ENCODE data around the gene LRRC4B.

The LRRC4B gene

DNA sequence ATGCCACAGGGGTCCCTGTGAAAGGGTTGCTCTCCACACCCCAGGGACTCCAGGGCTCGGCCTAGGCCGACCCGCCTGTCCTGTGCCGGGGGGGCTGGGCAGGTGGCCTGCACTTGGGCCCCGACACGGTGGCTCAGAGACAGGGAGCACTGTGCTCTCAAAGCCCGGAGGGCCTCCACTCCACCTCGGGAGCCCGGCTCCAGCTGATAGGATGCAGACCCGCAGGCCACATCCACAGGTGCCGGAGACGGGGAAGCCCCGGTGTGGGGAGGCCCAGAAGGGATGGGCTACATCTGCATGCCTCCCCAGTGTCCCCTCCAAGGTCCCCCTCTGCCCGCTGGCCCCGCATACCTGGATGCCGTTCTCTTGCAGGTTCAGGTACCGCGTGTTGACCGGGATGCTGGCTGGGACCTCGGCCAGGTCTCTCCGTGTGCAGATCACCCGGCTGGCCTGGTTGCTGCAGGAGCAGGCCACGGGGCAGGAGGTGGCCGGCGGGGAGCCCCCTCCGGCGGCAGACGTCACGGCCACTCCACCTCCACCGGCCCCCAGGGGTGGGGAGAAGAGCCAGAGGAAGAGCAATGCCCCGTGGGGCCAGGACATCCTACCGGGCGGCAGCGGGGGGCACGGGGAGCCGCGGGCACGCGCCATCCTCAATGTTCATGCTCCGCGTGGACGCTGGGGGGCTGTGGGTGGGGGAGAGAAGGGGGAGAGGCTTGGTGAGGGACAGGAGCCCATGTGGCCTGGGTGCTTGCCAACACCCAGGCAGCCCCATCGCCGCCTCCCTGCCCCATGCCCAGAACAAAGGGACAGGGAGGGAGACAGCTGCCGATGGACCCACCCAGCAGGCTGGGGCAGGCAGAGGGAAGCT lies 19.8 kb downstream of the LRRC4B start:
- ChIA-PET CTCF (interaction anchor here (0.6 to 2.9 kb wide), 2 partner anchors 11 to 218 kb away, joined by 5 to 19 read pairs; no protein-coding TSS in a partner anchor), POLR2A (ENCODE audit: low non-redundant PET) (no interaction called here)
- H3K27ac ChIP-seq: no peak overlapping the region
- TF ChIP-seq, protein P1, sequence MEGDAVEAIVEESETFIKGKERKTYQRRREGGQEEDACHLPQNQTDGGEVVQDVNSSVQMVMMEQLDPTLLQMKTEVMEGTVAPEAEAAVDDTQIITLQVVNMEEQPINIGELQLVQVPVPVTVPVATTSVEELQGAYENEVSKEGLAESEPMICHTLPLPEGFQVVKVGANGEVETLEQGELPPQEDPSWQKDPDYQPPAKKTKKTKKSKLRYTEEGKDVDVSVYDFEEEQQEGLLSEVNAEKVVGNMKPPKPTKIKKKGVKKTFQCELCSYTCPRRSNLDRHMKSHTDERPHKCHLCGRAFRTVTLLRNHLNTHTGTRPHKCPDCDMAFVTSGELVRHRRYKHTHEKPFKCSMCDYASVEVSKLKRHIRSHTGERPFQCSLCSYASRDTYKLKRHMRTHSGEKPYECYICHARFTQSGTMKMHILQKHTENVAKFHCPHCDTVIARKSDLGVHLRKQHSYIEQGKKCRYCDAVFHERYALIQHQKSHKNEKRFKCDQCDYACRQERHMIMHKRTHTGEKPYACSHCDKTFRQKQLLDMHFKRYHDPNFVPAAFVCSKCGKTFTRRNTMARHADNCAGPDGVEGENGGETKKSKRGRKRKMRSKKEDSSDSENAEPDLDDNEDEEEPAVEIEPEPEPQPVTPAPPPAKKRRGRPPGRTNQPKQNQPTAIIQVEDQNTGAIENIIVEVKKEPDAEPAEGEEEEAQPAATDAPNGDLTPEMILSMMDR (conservative IDR thresholded peaks at IDR 0.05; ENCODE audit: low read depth): no peak
- DNase-seq (ENCODE audit: low spot score): no peak

DNA sequence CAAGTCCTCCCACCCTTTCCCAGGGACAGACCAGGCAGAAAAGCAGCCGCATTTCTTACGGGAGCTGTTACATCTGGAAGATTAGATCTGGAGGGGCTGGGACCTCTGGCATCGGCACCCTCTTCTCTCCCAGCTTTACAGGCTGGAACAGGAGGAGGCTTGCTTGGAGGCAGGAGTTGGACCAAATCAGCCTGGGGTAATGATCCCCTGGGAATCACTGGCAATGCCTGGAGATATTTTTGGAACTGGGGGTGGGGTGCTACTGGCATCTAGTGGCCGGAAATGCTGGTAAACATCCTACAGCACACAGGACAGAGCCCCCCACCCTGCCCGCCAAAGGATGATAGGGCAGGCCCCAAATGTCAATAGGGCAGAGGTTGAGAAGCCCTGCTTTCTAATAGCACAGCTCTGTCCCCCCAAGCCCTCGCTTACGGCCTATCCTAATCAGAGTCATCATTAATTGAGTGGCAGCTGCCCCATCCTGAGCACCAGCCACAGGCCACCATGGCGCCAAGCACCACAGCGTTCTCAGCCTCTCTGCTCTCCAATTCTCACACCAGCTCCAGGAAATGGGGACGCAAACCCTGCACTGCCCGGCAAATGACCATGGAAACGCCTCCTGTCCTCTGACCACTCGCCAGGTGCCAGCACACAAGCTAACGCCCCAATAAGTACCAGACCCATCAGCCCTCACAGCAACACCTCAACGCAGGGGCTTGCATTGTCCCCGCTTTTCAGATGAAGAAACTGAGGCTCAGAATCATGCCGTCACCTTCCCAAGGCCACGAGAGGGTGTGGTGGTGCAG lies 20.6 kb downstream of the LRRC4B start:
- no peak for DNase-seq (ENCODE audit: low spot score)
- TF ChIP-seq, protein P1 (conservative IDR thresholded peaks at IDR 0.05; ENCODE audit: low read depth): no peak
- H3K27ac ChIP-seq: no peak overlapping the region
- POLR2A ChIA-PET (ENCODE audit: low non-redundant PET): no interaction called here
- CTCF ChIA-PET: interaction anchor here (0.6 to 2.9 kb wide), 3 partner anchors 9 to 15 kb away, joined by 3 to 19 read pairs (median 12); no protein-coding TSS in a partner anchor

DNA sequence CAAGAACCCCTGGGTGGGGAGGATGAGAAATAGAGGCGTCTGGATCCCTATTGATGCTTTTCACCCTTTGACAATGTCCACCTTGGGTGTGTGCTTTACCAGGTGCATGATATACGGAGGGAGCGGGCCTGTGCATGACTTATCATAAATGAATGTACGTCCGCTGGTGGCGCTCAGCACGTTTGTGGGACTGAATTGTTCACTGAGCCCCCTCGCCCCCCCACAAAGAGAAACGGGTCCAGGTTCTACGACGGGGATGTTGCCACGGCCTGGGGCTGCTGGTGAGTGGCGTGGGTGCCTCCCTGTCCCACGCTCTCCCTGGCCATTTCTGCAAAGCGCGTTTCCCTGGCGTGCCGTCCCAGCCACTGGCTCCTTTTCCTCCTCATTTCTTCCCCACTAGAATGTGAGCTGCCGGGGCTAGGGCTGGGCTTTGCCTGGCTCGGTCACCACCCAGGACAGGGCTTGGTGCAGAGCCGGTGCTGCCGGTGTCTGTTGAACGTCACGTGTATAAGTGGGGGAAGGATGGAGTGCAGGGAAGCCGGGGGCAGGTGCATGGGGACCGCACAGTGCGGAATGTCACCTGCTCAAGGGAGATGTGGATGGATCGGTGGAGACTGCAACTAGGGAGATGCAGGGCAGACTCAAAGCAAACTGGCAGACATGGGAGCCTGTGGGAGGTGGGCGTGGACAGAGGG lies 21.6 kb downstream of the LRRC4B start:
- POLR2A ChIA-PET (ENCODE audit: low non-redundant PET): no interaction called here

DNA sequence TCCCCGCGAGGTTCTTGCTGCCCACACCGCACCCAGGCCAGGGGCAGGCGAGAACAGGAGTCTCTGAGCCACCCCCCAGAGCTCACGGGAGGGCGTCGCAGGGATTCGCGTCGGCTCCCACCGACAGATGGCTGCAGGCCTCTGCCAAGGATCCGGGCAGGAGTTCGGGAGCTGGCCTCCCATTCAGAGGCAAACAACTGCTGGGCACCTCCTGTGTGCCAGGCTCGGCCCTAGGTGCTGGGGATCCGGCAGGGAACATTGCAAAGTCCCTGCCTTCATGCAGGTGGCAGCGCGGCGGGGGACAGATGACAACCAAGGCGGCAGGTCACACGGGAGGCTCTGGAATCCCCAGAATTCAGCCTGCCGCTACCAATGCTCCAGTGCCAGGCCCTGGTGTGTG lies 25.3 kb downstream of the LRRC4B start:
- H3K27ac ChIP-seq: no peak overlapping the region
- ChIA-PET POLR2A (ENCODE audit: low non-redundant PET) (interaction anchor here (0.6 kb wide), 1 partner anchor 444 kb away, joined by 5 read pairs; no protein-coding TSS in a partner anchor), CTCF (interaction anchor here (0.8 kb wide), 1 partner anchor 13 kb away, joined by 5 read pairs; no protein-coding TSS in a partner anchor)
- DNase-seq (ENCODE audit: low spot score): no peak
- TF ChIP-seq, protein P1 (conservative IDR thresholded peaks at IDR 0.05; ENCODE audit: low read depth): no peak

More for the DNA sequence above, 21.6 kb downstream of the LRRC4B start:
- TF ChIP-seq, protein P1 (conservative IDR thresholded peaks at IDR 0.05; ENCODE audit: low read depth): no peak
- DNase-seq (ENCODE audit: low spot score): no peak
- CTCF ChIA-PET: interaction anchor here (0.6 to 1.7 kb wide), 2 partner anchors 10 to 16 kb away, joined by 3 to 12 read pairs; no protein-coding TSS in a partner anchor
- H3K27ac ChIP-seq: no peak overlapping the region

DNA sequence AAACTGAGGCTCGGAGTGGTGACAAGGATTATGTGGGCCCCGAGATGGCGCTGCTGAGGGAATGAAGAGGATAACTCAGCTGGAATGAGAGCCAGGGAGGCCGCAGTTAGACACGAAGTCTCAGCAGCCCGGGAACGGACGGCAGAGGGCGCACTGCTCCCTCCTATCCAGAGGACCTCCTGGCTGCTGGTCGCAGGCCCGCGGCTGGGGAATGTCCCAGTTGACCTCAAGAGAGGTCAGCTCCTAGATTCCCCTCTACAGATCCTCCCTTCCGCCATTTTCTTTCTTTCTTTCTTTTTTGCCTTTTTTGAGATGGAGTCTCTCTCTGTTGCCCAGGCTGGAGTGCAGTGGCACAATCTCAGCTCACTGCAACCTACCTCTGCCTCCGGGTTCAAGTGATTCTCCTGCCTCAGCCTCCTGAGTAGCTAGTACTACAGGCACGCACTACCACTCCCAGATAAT lies 30.4 kb downstream of the LRRC4B start:
- H3K27ac ChIP-seq: no peak overlapping the region
- TF ChIP-seq, protein P1 (conservative IDR thresholded peaks at IDR 0.05; ENCODE audit: low read depth): peak; percentile 80
- ChIA-PET POLR2A (ENCODE audit: low non-redundant PET) (no interaction called here), CTCF (interaction anchor here (0.6 to 2.6 kb wide), 21 partner anchors 9 to 1150 kb away, joined by 3 to 23 read pairs (median 4); no protein-coding TSS in a partner anchor)
- peak; percentile 76 for DNase-seq (ENCODE audit: low spot score)

Data from RWPE1 (cell line).